Urothelium cell line (cell line): ENCODE data around the gene STYX.
A peak's percentile ranks its signal among the peaks of the same experiment; 100 is the strongest.

Experiments
- DNase-seq: peaks from one replicate; pipeline ENCODE4 v3.0.0; 2011; ENCODE audit warnings: low spot score, mixed read lengths
- FAIRE-seq: peaks from 2 replicates; lab custom pipeline; 2011; peaks lifted over from hg19 to GRCh38; lab: Jason Lieb, UNC

STYX gene

GRCh38 chr14:52729925-52730708 is at the start of gene STYX:
Gene STYX, plus strand, starts transcription at chr14:52730166. Its CDS starts 309 bp downstream, at chr14:52730475.
- FAIRE-seq (peak; percentile 99), DNase-seq (peak; percentile 100)

- DNase-seq (no peak), FAIRE-seq (peak; percentile 46)
Measured at GRCh38 chr14:52683985-52684520, 45.9 kb upstream of the STYX start.

- DNase-seq = no peak
- peak; percentile 32 for FAIRE-seq
Measured at GRCh38 chr14:52686176-52686575, 43.8 kb upstream of the STYX start.

GRCh38 chr14:52690983-52691760 is 38.8 kb upstream of the STYX start:
- DNase-seq (no peak), FAIRE-seq (no peak)

- DNase-seq (no peak), FAIRE-seq (no peak)
Measured at GRCh38 chr14:52692248-52692962, 37.6 kb upstream of the STYX start.

GRCh38 chr14:52693036-52693435 is 36.9 kb upstream of the STYX start:
- no peak for FAIRE-seq
- no peak for DNase-seq

- FAIRE-seq (no peak), DNase-seq (no peak)
Measured at GRCh38 chr14:52693532-52693931, 36.4 kb upstream of the STYX start.

- FAIRE-seq (peak; percentile 83), DNase-seq (peak; percentile 56)
Measured at GRCh38 chr14:52694761-52695480, 35.0 kb upstream of the STYX start.

- DNase-seq = peak; percentile 89
- FAIRE-seq = peak; percentile 40
Measured at GRCh38 chr14:52695481-52696091, 34.4 kb upstream of the STYX start, which contains the start of gene ERO1A. Gene ERO1A, minus strand, starts transcription at chr14:52695558. Its CDS starts 77 bp downstream, at chr14:52695481.

- FAIRE-seq (no peak), DNase-seq (no peak)
Measured at GRCh38 chr14:52700701-52701172, 29.2 kb upstream of the STYX start.

GRCh38 chr14:52701223-52701622 is 28.7 kb upstream of the STYX start:
- DNase-seq = no peak
- FAIRE-seq = no peak

- DNase-seq (peak; percentile 40), FAIRE-seq (no peak)
Measured at GRCh38 chr14:52703225-52703624, 26.7 kb upstream of the STYX start.

- no peak for DNase-seq
- FAIRE-seq = no peak
Measured at GRCh38 chr14:52703664-52704063, 26.3 kb upstream of the STYX start.

GRCh38 chr14:52706286-52706685 is 23.7 kb upstream of the STYX start:
- DNase-seq = peak; percentile 32
- FAIRE-seq = no peak

GRCh38 chr14:52706724-52707706 is 23.0 kb upstream of the STYX start, which contains the start of gene PSMC6:
Gene PSMC6, plus strand, starts transcription at chr14:52707200. Its CDS starts 20 bp downstream, at chr14:52707220.
- peak; percentile 84 for FAIRE-seq

GRCh38 chr14:52711666-52712065 is 18.3 kb upstream of the STYX start:
- no peak for FAIRE-seq

More at GRCh38 chr14:52706724-52707706, 23.0 kb upstream of the STYX start, which contains the start of gene PSMC6:
- peak; percentile 99 for DNase-seq

GRCh38 chr14:52716155-52716554 is 13.8 kb upstream of the STYX start:
- no peak for DNase-seq
- FAIRE-seq = no peak

More at GRCh38 chr14:52711666-52712065, 18.3 kb upstream of the STYX start:
- DNase-seq = no peak
